Measurements from ENCODE around the gene ZNF205. TPM values are rescaled to one million over a fixed set of nuclear protein-coding genes. Genes with fewer than 3 reads are reported as not detected.

ZNF205 gene
- total RNA-seq, 2 experiments from 2014 or later: 0.35 to 0.36 TPM

Other genes starting within 250 kb of the ZNF205 start
- gene FLYWCH2, start 229.4 kb upstream of the ZNF205 start, total RNA-seq: 10 to 100 TPM; 18.0 to 18.3 TPM
- 10 to 100 TPM; 24.3 to 26.1 TPM for gene FLYWCH1, start 200.7 kb upstream of the ZNF205 start, total RNA-seq
- not detected for gene KREMEN2, start 148.3 kb upstream of the ZNF205 start, total RNA-seq
- 10 to 100 TPM; 29.5 to 31.0 TPM for gene PAQR4, start 143.2 kb upstream of the ZNF205 start, total RNA-seq
- 100 to 1,000 TPM; 144 to 145 TPM for gene PKMYT1, start 132.1 kb upstream of the ZNF205 start, total RNA-seq
- not detected for gene CLDN9, start 99.7 kb upstream of the ZNF205 start, total RNA-seq
- gene CLDN6, start 94.4 kb upstream of the ZNF205 start, total RNA-seq: not detected
- gene TNFRSF12A, start 92.2 kb upstream of the ZNF205 start, total RNA-seq: 1 to 10 TPM; 1.2 to 1.5 TPM
- gene HCFC1R1, start 88.6 kb upstream of the ZNF205 start, total RNA-seq: 10 to 100 TPM; 23.4 to 23.7 TPM
- 10 to 100 TPM; 48.7 to 53.1 TPM for gene THOC6, start 88.6 kb upstream of the ZNF205 start, total RNA-seq
- under 1 TPM; 0.31 to 0.56 TPM for gene BICDL2, start 75.6 kb upstream of the ZNF205 start, total RNA-seq
- gene MMP25, start 66.0 kb upstream of the ZNF205 start, total RNA-seq: 1 to 10 TPM in 1 of 2 experiments, under 1 TPM in 1; 0.99 to 1.6 TPM
- 1,000 to 10,000 TPM; 1,056 to 1,060 TPM for gene IL32, start 46.9 kb upstream of the ZNF205 start, total RNA-seq
- gene ZSCAN10, start 13.3 kb upstream of the ZNF205 start, total RNA-seq: not detected
- gene ZNF213, start 22.4 kb downstream of the ZNF205 start, total RNA-seq: 1 to 10 TPM; 7.6 to 9.1 TPM
- not detected for gene OR1F1, start 75.6 kb downstream of the ZNF205 start, total RNA-seq
- 10 to 100 TPM; 12.2 to 12.8 TPM for gene ZNF200, start 122.6 kb downstream of the ZNF205 start, total RNA-seq
- gene MEFV, start 144.0 kb downstream of the ZNF205 start, total RNA-seq: under 1 TPM; 0.08 to 0.12 TPM
- 10 to 100 TPM; 29.7 to 30.5 TPM for gene ZNF263, start 170.9 kb downstream of the ZNF205 start, total RNA-seq
- 1 to 10 TPM; 4.8 to 5.3 TPM for gene TIGD7, start 192.8 kb downstream of the ZNF205 start, total RNA-seq
- 10 to 100 TPM; 34.2 to 35.5 TPM for gene ZNF75A, start 192.9 kb downstream of the ZNF205 start, total RNA-seq
- not detected for gene OR2C1, start 243.3 kb downstream of the ZNF205 start, total RNA-seq

Measured in activated naive CD8-positive, alpha-beta T cell treated with anti-CD3 and anti-CD28 coated beads for 36 hours (primary cell).